Liver (tissue), 2 donors: ENCODE data around the gene FARP1.

Experiments used
- GABPA ChIP-seq, 2 donors: IDR thresholded peaks in 1 of 2; conservative IDR thresholded peaks in 1 of 2; 2 replicates each; pipeline ENCODE4 v1.6.1; 2016; ENCODE audit warnings: antibody characterized with exemption in 2 of 2, mild to moderate bottlenecking in 1 of 2, moderate library complexity in 1 of 2
- SP1 ChIP-seq: IDR thresholded peaks from 2 replicates; pipeline ENCODE4 v1.6.1; 2018; ENCODE audit warnings: antibody characterized with exemption, mild to moderate bottlenecking
- donor health status: healthy.

DNA sequence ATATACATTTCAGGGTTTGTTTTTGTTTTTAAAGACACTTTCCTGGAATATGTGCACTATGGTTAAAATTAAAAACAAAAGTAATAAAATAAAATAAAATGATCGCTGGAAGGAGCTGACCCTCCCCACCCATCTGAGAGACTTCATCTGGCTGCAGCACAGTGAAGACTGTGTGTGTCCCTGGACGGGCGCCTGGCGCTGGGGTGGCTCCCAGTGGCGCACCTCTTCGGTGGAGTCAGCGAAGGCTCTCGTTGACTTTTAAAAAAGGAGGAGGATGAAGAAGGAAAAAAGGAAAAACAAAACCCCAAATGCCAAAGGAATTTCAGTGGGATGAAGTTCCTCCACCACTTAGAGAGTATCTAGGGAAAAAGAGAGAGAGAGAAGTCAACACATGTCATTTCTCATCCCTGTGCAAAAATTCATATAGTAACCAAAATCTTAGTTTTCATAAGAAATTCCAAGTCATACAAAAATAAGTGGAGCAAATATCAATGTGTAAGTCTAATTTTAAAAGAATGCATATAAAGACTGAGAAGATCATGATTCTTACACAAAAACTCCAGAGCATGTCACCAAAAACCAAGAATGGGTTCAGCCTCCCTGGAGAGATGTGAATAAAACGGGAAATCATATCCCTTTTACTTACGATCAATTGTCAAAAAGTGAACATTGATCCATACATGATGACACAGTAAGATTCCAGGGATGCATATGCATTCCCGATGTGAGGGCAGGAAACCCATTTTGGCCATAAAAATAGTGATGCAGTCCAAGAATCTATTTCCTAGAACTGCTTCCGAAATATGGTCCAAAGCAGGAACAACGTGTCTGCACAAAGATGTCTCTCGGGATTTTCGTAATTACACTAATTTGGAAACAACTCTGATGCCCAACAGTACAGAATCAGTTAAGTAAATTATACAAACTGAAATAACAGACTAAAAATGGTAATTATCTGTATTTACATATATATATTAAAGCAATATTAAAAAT, 310.3 kb downstream of the FARP1 start:
- no peak for TF ChIP-seq GABPA (IDR thresholded peaks at IDR 0.05 in 1 of 2, conservative IDR thresholded peaks at IDR 0.05 in 1 of 2)
- TF ChIP-seq SP1: no peak
